Cortex of kidney (tissue), 1 donor: Measurements from ENCODE around the gene FCHO2.
"Not testable (repeated sequence)": the region's sequence is repeated elsewhere in the genome, so short reads cannot be mapped to it uniquely, and the experiment has no call there.

Source experiments
- DNase-seq: peaks from one replicate; lab custom pipeline; 2025; lab: John Stamatoyannopoulos, UW

The FCHO2 gene

DNA sequence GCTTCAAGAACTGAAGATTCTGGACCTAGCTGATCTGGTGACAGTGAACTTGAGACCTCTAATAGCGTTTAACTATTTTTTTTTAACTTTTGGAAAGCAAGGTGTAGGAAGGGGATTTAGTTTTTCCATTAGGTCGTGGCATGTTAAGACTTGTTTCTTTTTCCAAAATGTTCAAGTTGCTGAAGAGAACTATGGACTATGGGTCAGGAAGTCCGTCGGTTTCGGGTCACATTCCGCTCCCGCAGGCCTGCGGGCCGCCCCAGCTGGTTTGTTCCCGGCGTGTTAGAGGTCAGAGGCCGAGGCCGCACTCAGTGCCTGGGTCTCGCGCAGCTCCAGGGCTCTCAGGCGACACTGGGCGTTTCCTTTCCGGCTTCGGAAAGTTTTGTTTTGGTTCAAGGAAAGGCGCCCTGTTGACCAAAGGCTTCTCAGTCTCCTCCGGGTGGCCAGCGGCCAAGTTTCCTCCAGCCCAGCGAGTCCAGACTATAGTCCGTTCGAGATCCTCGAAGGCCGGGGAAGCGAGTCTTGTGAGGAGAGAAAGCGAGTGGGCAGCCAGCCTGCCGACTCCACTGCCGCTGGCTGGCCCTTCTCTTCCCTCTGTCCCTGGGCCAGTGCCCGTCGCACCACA is 586 bp upstream of the FCHO2 start:
- DNase-seq = peak; percentile 11

DNA sequence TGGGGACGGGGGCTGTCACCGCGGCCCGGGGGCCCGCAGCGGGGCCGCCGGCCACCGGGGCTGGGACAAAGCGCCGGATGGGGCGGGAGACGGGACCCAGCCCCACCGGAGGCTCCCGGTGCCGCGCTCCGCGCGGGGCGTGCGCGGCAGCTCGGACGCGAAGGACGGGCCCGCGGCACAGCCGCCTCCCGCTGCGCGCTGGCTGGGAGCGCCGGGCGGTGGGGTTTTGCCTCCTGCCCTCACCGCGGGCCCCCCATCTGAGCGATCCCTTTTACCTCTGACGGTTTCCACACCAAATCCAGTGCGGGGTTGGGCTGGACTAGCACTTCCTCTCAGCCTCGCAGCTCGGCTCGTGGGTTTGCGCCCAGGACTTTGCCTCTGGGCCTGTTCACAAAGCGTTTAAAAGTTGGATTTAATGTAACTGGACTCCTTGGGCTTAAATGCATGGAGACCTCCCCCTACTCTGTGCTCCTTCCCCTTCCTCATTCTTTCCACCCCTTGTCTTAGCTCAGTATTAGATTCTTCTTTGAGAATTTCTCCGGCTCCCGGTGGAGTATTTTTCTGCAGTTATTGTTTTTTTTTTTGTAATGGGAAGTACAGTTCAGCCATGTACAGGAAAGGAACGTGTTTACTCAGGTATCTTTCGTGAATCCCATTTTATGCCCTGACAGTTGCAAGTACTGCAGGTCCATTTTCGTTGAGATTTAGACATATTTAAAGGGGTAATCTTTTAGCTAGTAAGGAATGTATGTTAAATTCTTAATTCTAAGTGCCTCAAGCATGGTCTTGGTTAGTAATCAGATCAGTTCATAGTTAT is 691 bp downstream of the FCHO2 start:
- no peak for DNase-seq

DNA sequence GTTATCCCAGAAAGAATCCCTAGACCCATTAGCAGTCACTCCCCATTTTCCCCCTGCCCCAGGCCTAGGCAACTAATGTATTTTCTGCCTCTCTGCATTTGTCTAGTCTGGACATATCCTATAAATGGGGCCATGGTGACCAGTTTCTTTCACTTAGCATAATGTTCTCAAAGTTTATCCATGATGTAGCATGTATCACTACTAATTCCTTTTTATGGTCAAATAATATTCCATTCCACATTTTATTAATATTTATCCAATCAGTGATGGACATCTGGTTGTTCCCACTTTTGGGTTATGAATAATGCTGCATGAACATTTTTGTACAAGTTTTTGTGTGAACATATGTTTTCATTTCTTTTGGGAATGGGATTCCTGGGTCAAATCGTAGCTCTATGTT is 1.5 kb downstream of the FCHO2 start:
- DNase-seq = no peak

DNA sequence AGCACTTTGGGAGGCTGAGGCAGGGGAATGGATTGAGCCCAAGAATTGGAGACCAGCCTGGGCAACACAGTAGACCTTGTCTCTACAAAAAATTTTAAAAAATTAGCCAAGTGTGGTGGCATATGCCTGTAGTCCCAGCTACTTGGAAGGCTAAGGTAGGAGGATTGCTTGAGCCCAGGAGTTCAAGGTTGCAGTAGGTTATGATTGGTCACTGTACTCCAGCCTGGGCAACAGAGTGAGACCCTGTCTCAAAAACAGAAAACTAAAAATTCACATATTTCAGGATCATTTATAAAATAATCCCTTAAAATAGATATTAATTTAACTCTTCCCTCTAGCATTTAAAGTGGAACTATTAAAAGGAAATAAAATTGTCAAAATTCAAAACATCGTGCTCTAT is 3.4 kb downstream of the FCHO2 start:
- DNase-seq = no peak

DNA sequence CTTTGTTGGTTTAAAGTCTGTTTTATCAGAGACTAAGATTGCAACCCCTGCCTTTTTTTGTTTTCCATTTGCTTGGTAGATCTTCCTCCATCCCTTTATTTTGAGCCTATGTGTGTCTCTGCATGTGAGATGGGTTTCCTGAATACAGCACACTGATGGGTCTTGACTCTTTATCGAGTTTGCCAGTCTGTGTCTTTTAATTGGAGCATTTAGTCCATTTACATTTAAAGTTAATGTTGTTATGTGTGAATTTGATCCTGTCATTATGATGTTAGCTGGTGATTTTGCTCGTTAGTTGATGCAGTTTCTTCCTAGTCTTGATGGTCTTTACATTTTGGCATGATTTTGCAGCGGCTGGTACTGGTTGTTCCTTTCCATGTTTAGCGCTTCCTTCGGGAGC is 18.6 kb downstream of the FCHO2 start:
- DNase-seq = not testable (repeated sequence)

DNA sequence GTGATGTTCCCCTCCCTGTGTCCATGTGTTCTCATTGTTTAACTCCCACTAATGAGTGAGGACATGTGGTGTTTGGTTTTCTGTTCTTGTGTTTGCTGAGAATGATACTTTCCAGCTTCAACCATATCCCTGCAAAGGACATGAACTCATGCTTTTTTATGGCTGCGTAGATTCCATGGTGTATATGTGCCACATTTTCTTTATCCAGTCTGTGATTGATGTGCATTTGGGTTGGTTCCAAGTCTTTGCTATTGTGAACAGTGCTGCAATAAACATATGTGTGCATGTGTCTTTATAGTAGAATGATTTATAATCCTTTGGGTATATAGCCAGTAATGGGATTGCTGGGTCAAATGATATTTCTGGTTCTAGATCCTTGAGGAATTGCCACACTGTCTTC is 21.0 kb downstream of the FCHO2 start:
- DNase-seq = not testable (repeated sequence)

DNA sequence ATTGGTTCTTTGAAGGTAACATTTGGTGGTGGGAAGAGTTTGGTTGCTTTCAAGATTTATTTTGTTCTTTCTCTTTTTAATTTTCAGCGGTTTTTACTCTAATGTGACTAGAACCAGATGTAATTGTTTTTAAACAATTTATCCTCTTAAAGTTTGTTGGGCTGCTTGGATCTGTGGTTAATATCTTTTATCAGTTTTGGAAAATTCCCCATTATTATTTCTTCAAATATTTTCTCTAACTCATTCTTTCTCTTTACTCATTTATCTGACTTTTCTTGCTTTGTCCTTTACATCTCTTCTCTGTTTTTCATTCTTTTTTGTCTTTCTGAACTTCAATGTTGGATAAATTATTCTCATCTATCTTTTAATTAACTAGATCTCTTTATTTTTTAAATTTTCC is 29.9 kb downstream of the FCHO2 start:
- no peak for DNase-seq

DNA sequence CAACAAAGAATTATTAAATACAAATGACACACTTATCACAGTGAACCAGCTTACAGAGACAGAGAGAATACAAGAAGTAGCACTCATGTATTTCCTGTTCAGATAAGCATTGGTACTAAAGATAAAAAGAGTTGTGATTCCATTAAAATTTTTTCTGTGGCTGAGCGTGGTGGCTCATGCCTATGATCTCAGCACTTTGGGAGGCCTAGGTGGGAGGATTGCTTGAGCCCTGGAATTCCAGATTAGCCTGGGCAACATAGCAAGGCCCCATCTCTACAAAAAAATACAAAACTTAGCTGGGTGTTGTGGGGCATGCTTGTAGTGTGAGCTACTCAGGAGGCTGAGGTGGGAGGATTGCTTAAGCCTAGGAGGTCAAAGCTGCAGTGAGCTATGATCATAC is 32.9 kb downstream of the FCHO2 start:
- DNase-seq = no peak

DNA sequence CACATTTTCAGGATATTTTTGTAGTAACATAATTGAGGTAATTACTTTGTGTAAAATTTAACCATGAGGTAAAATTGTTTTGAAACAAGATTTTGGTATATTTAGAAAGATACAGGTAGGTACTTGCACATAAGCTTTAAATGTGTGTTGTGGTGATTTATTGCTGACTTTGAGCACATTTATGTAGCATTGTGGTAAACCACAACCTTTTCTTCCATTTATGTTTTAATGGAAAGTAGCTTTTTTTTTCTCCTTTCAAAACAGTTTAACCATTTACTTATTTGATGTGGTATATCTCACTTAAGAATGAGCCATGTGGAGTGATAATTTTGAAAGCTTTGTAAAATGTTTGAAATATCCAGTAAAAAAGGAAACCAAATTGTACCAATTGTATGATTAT is 35.6 kb downstream of the FCHO2 start:
- DNase-seq = no peak

DNA sequence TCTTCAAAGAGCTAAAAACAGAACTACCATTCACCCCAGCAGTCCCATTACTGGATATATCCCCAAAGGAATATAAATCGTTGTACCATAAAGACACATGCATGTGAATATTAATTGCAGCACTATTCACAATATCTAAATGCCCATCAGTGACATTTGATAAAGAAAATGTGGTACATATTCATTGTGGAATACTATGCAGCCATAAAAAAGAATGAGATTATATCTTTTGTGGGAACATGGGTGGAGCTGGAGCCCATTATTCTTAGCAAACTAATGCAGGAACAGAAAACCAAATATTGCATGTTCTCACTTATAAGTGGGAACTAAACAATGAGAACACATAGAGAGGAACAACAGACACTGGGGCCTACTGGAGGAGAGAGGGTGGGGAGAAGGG is 38.7 kb downstream of the FCHO2 start:
- DNase-seq = no peak

DNA sequence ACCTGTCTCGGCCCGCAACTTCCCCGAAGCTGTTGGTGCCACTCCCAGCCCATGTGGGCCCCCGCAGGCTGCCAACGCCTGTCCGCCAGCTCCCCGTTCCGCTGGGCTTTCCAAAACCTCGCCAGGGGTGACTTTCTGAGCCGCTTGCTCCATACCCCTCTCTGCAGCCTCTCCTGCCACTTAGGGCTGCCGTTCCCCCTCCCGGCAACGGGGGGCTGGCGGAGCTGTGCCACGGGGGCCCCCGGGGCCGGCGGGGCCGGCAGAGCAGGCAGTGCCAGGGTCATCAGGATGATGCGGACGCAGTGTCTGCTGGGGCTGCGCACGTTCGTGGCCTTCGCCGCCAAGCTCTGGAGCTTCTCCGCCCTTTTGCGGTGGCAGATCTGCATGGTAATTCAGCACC is 40.8 kb downstream of the FCHO2 start:
- DNase-seq = no peak

DNA sequence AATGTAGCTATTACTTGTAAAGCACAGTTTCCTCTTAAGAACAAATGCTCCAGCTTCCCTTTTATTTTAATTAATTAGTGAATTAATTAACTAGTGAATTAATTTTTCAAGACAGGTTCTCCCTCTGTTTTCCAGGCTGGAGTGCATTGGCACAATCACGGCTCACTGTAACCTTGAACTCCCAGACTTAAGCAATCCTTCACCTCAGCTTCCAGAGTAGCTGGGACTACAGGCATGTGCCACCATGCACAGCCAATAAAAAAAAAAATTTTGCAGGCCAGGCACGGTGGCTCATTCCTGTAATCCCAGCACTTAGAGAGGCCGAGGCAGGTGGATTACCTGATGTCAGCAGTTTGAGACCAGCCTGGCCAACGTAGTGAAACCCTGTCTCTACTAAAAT is 44.1 kb downstream of the FCHO2 start:
- no peak for DNase-seq

DNA sequence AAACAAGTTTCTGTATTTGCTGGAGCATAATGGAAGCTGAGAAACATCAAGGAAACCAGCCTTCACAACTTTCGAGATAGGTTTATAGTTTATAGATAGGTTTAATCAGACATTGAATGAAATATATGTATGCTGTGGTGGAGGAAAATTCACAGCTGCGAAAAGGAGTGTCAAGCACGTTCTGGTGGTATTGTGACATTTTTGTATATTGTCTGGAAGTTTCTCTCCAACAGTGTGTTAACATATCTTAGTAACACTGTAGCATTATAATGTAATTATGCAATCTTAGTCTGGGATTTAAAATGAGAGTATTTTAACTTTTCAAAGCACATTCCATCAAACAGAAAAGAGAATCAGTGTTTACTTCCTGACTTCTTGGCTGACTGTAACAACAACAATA is 50.0 kb downstream of the FCHO2 start:
- no peak for DNase-seq

DNA sequence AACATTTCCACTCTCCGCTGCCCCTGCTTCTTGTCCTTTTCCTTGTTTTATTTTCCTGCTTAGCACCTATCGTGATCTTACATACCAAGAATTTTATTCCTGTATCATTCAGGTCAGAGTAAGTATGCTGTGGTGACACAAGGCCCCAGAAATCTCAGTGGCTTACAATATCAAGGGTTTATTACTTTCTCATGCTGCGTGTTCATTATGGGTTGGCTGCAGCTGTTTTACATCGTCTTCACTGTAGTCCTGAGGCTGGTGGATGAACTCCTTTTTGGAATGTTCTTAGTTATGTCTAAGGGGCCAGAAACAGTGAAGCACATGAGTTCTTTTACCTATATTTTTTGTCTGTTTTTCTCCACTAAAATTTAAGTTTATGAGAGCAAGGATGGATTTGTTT is 51.2 kb downstream of the FCHO2 start:
- no peak for DNase-seq

DNA sequence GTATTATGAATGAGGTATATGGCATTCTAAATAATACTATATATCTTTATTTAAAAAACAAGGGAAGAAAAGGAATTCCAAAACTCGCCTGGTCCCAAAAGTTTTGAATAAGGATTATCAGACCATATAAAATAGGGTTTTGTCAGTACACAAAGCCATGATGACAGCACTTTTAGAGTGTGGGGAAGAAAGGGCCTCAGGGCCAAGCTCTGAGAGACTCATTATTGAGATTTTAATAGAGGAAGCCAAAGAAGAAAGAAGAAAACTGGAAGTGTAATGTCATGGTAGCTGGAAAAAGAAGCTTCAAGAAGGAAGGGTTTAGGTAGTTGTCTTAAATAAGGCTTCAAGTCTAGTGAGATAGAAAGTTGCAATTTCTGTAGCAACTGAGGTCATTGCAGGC is 53.0 kb downstream of the FCHO2 start:
- no peak for DNase-seq

DNA sequence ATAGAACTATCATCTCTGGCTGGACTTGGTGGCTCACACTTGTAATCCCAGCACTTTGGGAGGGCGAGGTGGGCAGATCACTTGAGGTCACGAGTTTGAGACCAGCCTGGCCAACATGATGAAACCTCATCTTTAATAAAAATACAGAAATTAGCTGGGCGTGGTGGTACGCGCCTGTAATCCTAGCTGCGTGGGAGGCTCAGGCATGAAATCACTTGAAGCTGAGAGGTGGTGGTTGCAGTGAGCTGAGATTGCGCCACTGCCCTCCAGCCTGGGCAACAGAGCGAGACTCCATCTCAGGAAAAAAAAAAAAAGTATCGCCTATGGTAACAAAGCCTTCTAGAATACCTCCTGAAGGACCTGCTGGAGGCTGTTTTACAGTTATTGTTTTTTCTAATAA is 55.8 kb downstream of the FCHO2 start:
- DNase-seq = not testable (repeated sequence)

DNA sequence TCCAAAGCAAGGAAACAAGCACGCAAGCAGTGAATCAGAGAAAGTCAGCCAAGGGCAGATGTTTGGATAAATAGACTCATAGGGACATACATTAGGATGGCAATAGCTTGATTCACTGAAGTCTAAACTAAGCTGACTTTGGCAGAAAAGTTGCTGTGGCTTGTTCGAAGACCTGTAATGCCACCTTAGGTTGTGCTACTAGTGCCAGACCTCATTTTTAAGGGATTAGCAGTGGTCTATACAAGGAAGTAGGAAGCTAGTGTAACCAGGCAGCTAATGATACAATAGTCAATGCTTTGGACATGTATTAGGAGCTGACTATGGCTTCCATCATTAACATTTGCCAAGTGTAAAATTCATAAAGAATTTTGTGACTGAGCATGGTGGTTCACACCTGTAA is 63.1 kb downstream of the FCHO2 start:
- no peak for DNase-seq

DNA sequence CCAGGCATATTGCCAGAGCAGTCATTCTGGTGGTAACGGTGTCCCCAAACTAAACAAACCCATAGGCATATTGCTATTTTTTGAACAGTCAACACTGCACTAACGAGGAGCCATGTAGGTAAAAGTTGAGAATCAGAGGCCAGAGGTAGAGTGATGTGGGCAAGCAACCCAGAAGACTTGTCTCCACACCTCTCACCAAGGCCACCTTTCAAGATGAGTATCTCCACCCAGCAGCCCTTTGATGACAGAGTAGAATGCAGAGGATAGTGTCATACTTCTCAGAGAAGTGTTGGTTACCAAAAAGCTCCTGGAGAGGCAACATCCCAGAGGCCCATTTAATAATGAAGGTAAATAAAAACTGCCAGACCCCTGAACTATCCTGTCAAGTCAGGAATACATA is 63.9 kb downstream of the FCHO2 start:
- no peak for DNase-seq

DNA sequence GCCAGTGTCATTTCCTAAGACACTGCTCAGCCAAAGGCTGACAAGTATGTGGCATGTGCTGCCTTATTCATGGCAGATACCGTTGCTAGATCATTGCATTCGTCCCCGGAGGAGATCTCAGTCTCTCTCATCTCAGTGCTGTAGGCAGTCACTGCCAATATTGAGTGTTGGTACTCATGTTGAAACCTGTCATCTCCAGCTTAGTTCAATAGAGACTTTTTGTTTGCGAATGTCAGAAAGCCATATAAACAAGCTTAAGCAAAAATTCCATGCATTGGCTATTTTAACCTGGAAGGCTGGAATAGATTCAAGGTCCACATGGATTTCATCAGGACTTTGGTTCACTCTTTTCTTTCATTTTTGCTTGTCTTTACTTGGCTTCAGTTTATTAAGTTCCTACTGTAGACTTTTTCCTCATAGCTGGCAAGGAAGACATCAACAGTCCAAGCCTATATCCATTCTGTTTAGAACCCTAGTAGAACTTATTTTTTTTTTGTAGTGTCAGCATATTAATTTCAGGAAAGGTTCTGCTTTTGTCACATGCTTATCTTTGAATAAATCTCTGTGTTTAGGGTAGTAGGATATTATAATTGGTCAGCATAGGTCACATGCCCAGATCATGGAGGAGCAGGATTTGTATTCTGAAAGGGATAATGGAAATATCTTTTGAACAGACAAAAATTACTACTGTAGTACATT is 66.8 kb downstream of the FCHO2 start:
- no peak for DNase-seq

DNA sequence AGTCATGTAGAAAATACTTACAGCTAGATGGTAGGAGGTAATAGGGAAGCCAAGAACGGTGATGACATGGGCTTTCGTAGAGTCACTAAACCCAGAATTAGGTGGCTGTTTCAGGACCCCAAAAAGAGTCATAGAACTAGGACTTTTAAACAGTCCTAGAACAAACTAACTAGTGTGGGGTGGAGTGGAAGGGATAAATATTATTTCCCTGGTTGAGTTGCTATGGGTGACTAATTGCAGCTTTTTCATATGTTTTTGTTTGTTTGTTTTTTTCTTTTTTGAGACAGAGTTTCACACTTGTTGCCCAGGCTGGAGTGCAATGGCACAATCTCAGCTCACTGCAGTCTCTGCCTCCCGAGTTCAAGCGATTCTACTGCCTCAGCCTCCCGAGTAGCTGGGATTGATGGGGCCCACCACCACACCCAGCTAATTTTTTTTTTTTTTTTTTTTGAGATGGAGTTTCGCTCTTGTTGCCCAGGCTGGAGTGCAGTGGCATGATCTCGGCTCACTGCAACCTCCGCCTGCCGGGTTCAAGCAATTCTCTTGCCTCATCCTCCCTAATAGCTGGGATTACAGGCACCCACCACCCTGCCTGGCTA is 69.2 kb downstream of the FCHO2 start:
- DNase-seq = not testable (repeated sequence)

DNA sequence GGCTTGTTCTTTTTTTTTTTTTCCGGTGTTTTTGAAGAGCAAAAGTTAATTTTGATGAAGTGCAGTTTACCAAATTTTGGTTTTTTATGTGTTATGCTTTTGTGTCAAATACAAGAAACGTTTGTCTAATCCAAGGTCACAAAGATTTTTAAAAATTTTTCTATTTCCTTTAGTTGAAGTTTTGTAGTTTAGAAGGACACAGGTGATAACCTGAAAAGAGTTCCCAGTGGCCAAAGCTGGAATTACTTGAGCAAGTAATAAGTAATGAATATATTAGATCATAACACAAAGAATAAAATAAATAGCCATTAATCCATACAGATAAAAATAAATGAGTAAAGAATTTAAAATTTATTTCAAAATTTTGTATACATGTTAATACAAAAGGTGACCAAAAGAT is 71.5 kb downstream of the FCHO2 start:
- no peak for DNase-seq

DNA sequence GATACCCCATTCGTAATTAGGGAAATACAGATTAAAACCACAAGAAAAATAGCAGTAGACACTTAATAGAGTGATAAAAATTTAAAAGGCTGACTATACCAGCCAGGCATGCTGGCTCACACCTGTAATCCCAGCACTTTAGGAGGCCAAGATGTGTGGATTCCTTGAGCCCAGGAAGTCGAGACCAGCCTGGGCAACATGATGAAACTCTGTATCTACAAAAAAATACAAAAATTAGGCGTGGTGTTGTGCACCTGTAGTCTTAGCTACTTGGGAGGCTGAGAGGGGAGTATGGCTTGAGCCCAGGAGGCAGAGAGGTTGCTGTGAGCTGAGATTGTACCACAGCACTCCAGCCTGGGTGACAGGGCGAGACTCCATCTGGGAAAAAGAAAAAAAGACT is 72.0 kb downstream of the FCHO2 start:
- DNase-seq = no peak
